GM23338 (cell line): Measurements from ENCODE around the gene ROR1.

Experiments
- CREB1 ChIP-seq: fragments of 250-450 bp; sonication (Bioruptor Pico); IDR thresholded peaks from 2 replicates; pipeline ENCODE4 v1.5.0; 2020; ENCODE audit warnings: low read depth, mild to moderate bottlenecking, moderate library complexity
- EZH2 ChIP-seq: fragments of 200-600 bp; sonication (generic); IDR thresholded peaks from one replicate; pipeline ENCODE4 v1.8.0; 2017; ENCODE audit warnings: antibody characterized with exemption, mild to moderate bottlenecking, low read depth; ENCODE audit not compliant: unreplicated experiment
- EZH2phosphoT487 ChIP-seq: fragments of 200-600 bp; sonication (generic); IDR thresholded peaks from one replicate; pipeline ENCODE4 v1.8.1; 2018; ENCODE audit warnings: antibody characterized with exemption; ENCODE audit not compliant: unreplicated experiment
- JUNB ChIP-seq: IDR thresholded peaks from one replicate; pipeline ENCODE4 v1.6.1; 2016; ENCODE audit warnings: antibody characterized with exemption; ENCODE audit not compliant: unreplicated experiment
- POLR2AphosphoS5 ChIP-seq: IDR thresholded peaks from 2 replicates; pipeline ENCODE4 v1.6.1; 2016; ENCODE audit warnings: antibody characterized with exemption, low read depth
- STAT1 ChIP-seq: IDR thresholded peaks from one replicate; pipeline ENCODE4 v1.6.1; 2016; ENCODE audit warnings: antibody characterized with exemption; ENCODE audit not compliant: unreplicated experiment
- ZNF331 ChIP-seq: fragments of 250-450 bp; sonication (Bioruptor Pico); IDR thresholded peaks from 2 replicates; pipeline ENCODE4 v1.5.0; 2020; ENCODE audit warnings: low read depth, mild to moderate bottlenecking, moderate library complexity
- TF ChIP-seq, protein P1 (sequence below), 2 experiments: fragments of 200-600 bp in 1 of 2; sonication (generic) in 1 of 2; conservative IDR thresholded peaks; 2 replicates each; pipeline versions ENCODE4 v1.5.1 to v1.6.1; 2016 to 2017; ENCODE audit warnings: antibody characterized with exemption in 2 of 2, low read depth in 2 of 2, mild to moderate bottlenecking in 2 of 2, moderate library complexity in 1 of 2

DNA sequence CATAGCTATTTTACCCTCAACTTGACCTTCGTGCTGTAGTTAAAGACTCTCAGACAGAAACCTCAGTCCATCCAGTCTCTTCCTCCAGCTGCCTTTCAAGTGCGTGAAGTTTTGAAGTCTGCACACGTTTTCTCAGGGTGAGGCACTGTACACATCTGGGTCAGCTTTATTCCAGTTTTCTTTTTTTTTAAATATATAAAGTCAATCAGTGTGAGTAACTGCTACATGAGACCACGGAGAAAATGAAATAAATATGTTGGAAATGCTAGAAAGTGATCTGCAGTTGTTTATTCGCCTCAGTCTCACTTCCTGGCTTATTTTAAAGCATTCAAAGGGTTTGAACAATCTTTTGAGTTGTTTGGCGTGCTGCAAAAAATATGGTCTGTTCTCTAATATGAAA lies 135.7 kb downstream of the ROR1 start:
- TF ChIP-seq EZH2phosphoT487 (no peak), POLR2AphosphoS5 (no peak), EZH2 (no peak), ZNF331 (CRISPR knock-in tag) (no peak), STAT1 (no peak), CREB1 (CRISPR knock-in tag) (no peak), JUNB (no peak)
- TF ChIP-seq, protein P1, sequence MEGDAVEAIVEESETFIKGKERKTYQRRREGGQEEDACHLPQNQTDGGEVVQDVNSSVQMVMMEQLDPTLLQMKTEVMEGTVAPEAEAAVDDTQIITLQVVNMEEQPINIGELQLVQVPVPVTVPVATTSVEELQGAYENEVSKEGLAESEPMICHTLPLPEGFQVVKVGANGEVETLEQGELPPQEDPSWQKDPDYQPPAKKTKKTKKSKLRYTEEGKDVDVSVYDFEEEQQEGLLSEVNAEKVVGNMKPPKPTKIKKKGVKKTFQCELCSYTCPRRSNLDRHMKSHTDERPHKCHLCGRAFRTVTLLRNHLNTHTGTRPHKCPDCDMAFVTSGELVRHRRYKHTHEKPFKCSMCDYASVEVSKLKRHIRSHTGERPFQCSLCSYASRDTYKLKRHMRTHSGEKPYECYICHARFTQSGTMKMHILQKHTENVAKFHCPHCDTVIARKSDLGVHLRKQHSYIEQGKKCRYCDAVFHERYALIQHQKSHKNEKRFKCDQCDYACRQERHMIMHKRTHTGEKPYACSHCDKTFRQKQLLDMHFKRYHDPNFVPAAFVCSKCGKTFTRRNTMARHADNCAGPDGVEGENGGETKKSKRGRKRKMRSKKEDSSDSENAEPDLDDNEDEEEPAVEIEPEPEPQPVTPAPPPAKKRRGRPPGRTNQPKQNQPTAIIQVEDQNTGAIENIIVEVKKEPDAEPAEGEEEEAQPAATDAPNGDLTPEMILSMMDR (conservative IDR thresholded peaks at IDR 0.05; ENCODE audit: low read depth in 2 of 2): no peak
